Keratinocyte (primary cell): ENCODE measurements around the gene KDM4B.

Source experiments
- CTCF ChIP-seq, 3 experiments: IDR thresholded peaks in 1 of 3; conservative IDR thresholded peaks in 1 of 3; optimal IDR thresholded peaks in 1 of 3; 2 replicates in 2 of 3; 3 replicates in 1 of 3; pipeline versions ENCODE3 to v1.5.1; 2011; ENCODE audit warnings: low read length in 3 of 3, mild to moderate bottlenecking in 3 of 3, moderate library complexity in 2 of 3, control low read depth in 1 of 3, inconsistent platforms in 1 of 3; ENCODE audit not compliant: insufficient read depth in 2 of 3; ENCODE audit errors: extremely low read depth in 1 of 3
- EZH2 ChIP-seq: IDR thresholded peaks from one replicate; pipeline ENCODE4 v1.6.1; 2012; ENCODE audit warnings: inconsistent platforms, mild to moderate bottlenecking, low read length, moderate library complexity

DNA sequence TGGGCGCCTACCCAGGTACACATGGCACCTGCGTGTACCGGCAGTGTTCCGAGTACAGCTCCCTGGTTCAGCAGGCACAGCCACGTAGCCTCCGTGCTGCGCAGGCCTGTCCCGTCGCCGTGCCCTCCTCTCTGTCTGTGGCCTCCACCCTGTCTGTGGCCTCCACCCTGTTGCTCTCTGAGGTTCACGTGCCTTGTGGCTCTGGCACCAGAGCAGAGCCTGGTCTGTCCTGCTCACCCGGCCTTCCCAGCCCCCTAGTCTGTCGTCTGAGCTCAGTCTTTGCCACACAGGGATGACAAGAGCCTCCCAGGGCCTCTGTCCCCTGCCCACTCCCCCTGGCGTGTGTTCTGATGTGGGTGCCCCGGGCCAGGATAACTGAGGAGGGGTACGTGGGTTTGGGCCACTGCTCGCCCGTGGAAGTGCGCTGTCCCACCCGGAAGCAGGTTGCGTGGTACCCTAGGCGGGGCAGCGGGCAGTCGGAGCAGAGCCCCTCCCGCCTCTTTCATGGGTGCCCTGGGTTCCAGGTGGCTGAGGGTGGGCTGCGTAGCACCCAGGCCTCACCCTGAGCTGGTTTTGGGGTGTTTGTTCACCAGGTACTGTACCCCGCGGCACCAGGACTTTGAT is 71.7 kb downstream of the KDM4B start:
- TF ChIP-seq EZH2, result no peak
- TF ChIP-seq CTCF (optimal IDR thresholded peaks at IDR 0.05 in 1 of 3, IDR thresholded peaks at IDR 0.05 in 1 of 3, conservative IDR thresholded peaks at IDR 0.05 in 1 of 3; ENCODE audit: extremely low read depth in 1 of 3, insufficient read depth in 2 of 3, low read length in 3 of 3), result no peak
